Neural progenitor cell (in vitro differentiated cells): Measurements from ENCODE around the gene ZNF32. TPM values are rescaled to one million over a fixed set of nuclear protein-coding genes. Genes with fewer than 3 reads are reported as not detected.

Experiments
- DNase-seq: peaks from one replicate; pipeline ENCODE4 v3.0.0-alpha.2; 2016; ENCODE audit warnings: low spot score
- H2AFZ ChIP-seq: fragments of 200-600 bp; sonication (generic); replicated peaks from 2 replicates; pipeline ENCODE4 v1.6.1; 2016; ENCODE audit warnings: antibody characterized with exemption
- H3F3A ChIP-seq: fragments of 200-600 bp; sonication (generic); 2 replicates; pipeline ENCODE4 v1.6.1; 2016; ENCODE audit warnings: antibody characterized with exemption, low read depth
- H3K27ac ChIP-seq: fragments of 200-600 bp; sonication (generic); 2 replicates; pipeline ENCODE4 v1.5.1; 2016; ENCODE audit warnings: mild to moderate bottlenecking
- H3K27me3 ChIP-seq: fragments of 200-600 bp; sonication (generic); 2 replicates; pipeline ENCODE4 v1.6.1; 2016; ENCODE audit warnings: mild to moderate bottlenecking, moderate library complexity
- H3K36me3 ChIP-seq: fragments of 200-600 bp; sonication (generic); 2 replicates; pipeline ENCODE4 v1.5.1; 2016
- H3K4me1 ChIP-seq: fragments of 200-600 bp; sonication (generic); 2 replicates; pipeline ENCODE4 v1.6.1; 2016; ENCODE audit warnings: mixed run types
- H3K4me2 ChIP-seq: fragments of 200-600 bp; sonication (generic); 2 replicates; pipeline ENCODE4 v1.6.1; 2016
- H3K4me3 ChIP-seq: fragments of 200-600 bp; sonication (generic); 2 replicates; pipeline ENCODE4 v1.5.1; 2016
- H3K79me2 ChIP-seq: fragments of 200-600 bp; sonication (generic); 2 replicates; pipeline ENCODE4 v1.6.1; 2016; ENCODE audit warnings: low read depth
- H3K9ac ChIP-seq: fragments of 200-600 bp; sonication (generic); 2 replicates; pipeline ENCODE4 v1.6.1; 2016
- H3K9me3 ChIP-seq: fragments of 200-600 bp; sonication (generic); 2 replicates; pipeline ENCODE4 v1.5.1; 2016; ENCODE audit warnings: low read depth
- H4K20me1 ChIP-seq: fragments of 200-600 bp; sonication (generic); 2 replicates; pipeline ENCODE4 v1.6.1; 2016; ENCODE audit warnings: low read depth
- H3K27ac Mint-ChIP-seq: 3 replicates; pipeline ENCODE4 v1.8.0; 2021; ENCODE audit warnings: mixed read lengths
- H3K27me3 Mint-ChIP-seq: 2 replicates; pipeline ENCODE4 v1.8.0; 2022; ENCODE audit warnings: low read depth, mild to moderate bottlenecking, inconsistent platforms, moderate library complexity, mixed read lengths; ENCODE audit not compliant: insufficient read depth
- H3K36me3 Mint-ChIP-seq: 3 replicates; pipeline ENCODE4 v1.8.0; 2021; ENCODE audit warnings: mixed read lengths
- H3K4me1 Mint-ChIP-seq: 3 replicates; pipeline ENCODE4 v1.8.0; 2021; ENCODE audit warnings: mixed read lengths
- H3K4me3 Mint-ChIP-seq: 3 replicates; pipeline ENCODE4 v1.8.0; 2021; ENCODE audit warnings: mild to moderate bottlenecking, moderate library complexity, mixed read lengths
- H3K9me3 Mint-ChIP-seq: 3 replicates; pipeline ENCODE4 v1.8.0; 2020; ENCODE audit warnings: mixed read lengths
- CTCF ChIP-seq: fragments of 200-600 bp; sonication (generic); IDR thresholded peaks from 2 replicates; pipeline ENCODE4 v1.5.1; 2017; ENCODE audit warnings: antibody characterized with exemption, mild to moderate bottlenecking
- EZH2 ChIP-seq: fragments of 200-600 bp; sonication (generic); IDR thresholded peaks from 2 replicates; pipeline ENCODE4 v1.6.1; 2017; ENCODE audit warnings: antibody characterized with exemption, mild to moderate bottlenecking, moderate library complexity
- EZH2phosphoT487 ChIP-seq: fragments of 200-600 bp; sonication (generic); IDR thresholded peaks from 2 replicates; pipeline ENCODE4 v1.6.1; 2017; ENCODE audit warnings: antibody characterized with exemption
- total RNA-seq: library from RNA; depleted of rRNA; stranded (reverse); fragments of >200 nt; gene quantifications from 2 replicates; pipeline ENCODE4 v1.2.3, GENCODE V29; 2015; ENCODE audit warnings: low replicate concordance

Gene ZNF32
- total RNA-seq, 1 donor from 2014 or later: 50.7 TPM

- TF ChIP-seq CTCF: no peak
- TF ChIP-seq EZH2phosphoT487: no peak
- no peak for TF ChIP-seq EZH2
- peaks cover 41% of the 10 kb centered on the region for H3K27me3 ChIP-seq
- H3K4me3 ChIP-seq: no peak overlapping the region
- no peaks in the 10 kb centered on the region for H3K9me3 Mint-ChIP-seq
- H3K27me3 Mint-ChIP-seq: peaks cover 23% of the 10 kb centered on the region
- no peak overlapping the region for H3K4me2 ChIP-seq
- no peaks in the 10 kb centered on the region for H3K36me3 Mint-ChIP-seq
- no peak overlapping the region for H3K27ac ChIP-seq
- no peaks in the 10 kb centered on the region for H3K79me2 ChIP-seq
- H3K9ac ChIP-seq: no peak overlapping the region
- H3K27ac Mint-ChIP-seq: no peak overlapping the region
- H3F3A ChIP-seq: no peaks in the 10 kb centered on the region
- DNase-seq: no peak
- H3K36me3 ChIP-seq: no peaks in the 10 kb centered on the region
- H3K9me3 ChIP-seq: no peaks in the 10 kb centered on the region
- H2AFZ ChIP-seq: no peak overlapping the region
- peaks cover 3% of the 10 kb centered on the region for H3K4me1 Mint-ChIP-seq
- no peak overlapping the region for H3K4me3 Mint-ChIP-seq
- H3K4me1 ChIP-seq: no peaks in the 10 kb centered on the region
- H4K20me1 ChIP-seq: no peaks in the 10 kb centered on the region
Measured at GRCh38 chr10:43692051-43692825, 43.6 kb upstream of the ZNF32 start.

- H3K4me3 ChIP-seq: no peak overlapping the region
- no peak overlapping the region for H3K27ac ChIP-seq
- H3K4me3 Mint-ChIP-seq: no peak overlapping the region
- H3K9me3 Mint-ChIP-seq: no peaks in the 10 kb centered on the region
- no peaks in the 10 kb centered on the region for H3K79me2 ChIP-seq
- no peaks in the 10 kb centered on the region for H3K9me3 ChIP-seq
- no peaks in the 10 kb centered on the region for H3K4me1 ChIP-seq
- no peaks in the 10 kb centered on the region for H3K36me3 ChIP-seq
- peaks cover 27% of the 10 kb centered on the region for H3K27me3 Mint-ChIP-seq
- H3F3A ChIP-seq: no peaks in the 10 kb centered on the region
- H2AFZ ChIP-seq: no peak overlapping the region
- no peaks in the 10 kb centered on the region for H4K20me1 ChIP-seq
- TF ChIP-seq EZH2 (no peak), EZH2phosphoT487 (no peak), CTCF (no peak)
- no peak overlapping the region for H3K4me2 ChIP-seq
- peaks cover 41% of the 10 kb centered on the region for H3K27me3 ChIP-seq
- no peak overlapping the region for H3K27ac Mint-ChIP-seq
- no peaks in the 10 kb centered on the region for H3K36me3 Mint-ChIP-seq
- H3K4me1 Mint-ChIP-seq: peaks cover 3% of the 10 kb centered on the region
- DNase-seq: no peak
- no peak overlapping the region for H3K9ac ChIP-seq
Measured at GRCh38 chr10:43691485-43691884, 42.8 kb upstream of the ZNF32 start.

- DNase-seq: peak; percentile 87
- H3K27me3 ChIP-seq: peaks cover 41% of the 10 kb centered on the region
- Mint-ChIP-seq H3K4me3 (peak overlapping the region; percentile 89), H3K27me3 (peaks cover 27% of the 10 kb centered on the region), H3K27ac (no peak overlapping the region), H3K4me1 (peaks cover 3% of the 10 kb centered on the region), H3K9me3 (no peaks in the 10 kb centered on the region), H3K36me3 (no peaks in the 10 kb centered on the region)
- no peak overlapping the region for H3K27ac ChIP-seq
- H3K9ac ChIP-seq: no peak overlapping the region
- TF ChIP-seq EZH2 (peak; percentile 68), EZH2phosphoT487 (no peak), CTCF (peak; percentile 84)
- H3K4me3 ChIP-seq: peak overlapping the region; percentile 58
- H3K4me2 ChIP-seq: peak overlapping the region; percentile 88
- H3F3A ChIP-seq: no peaks in the 10 kb centered on the region
- H3K4me1 ChIP-seq: no peaks in the 10 kb centered on the region
- H3K36me3 ChIP-seq: no peaks in the 10 kb centered on the region
- peak overlapping the region; percentile 98 for H2AFZ ChIP-seq
- no peaks in the 10 kb centered on the region for H3K9me3 ChIP-seq
- H3K79me2 ChIP-seq: no peaks in the 10 kb centered on the region
- no peaks in the 10 kb centered on the region for H4K20me1 ChIP-seq
Measured at GRCh38 chr10:43689955-43690771, 41.5 kb upstream of the ZNF32 start.
